Fibroblast of villous mesenchyme (primary cell): ENCODE data around the gene MLXIP. TPM values are rescaled to one million over a fixed set of nuclear protein-coding genes. Genes with fewer than 3 reads are reported as not detected.

ENCODE experiments used
- DNase-seq: peaks from one replicate; pipeline ENCODE4 v3.0.0-alpha.2; 2010; ENCODE audit warnings: low read depth
- H3K4me3 ChIP-seq: 2 replicates; pipeline ENCODE4 v1.5.1; 2011; ENCODE audit warnings: low read depth, mild to moderate bottlenecking, low read length
- CTCF ChIP-seq: IDR thresholded peaks from 2 replicates; pipeline ENCODE4 v1.5.1; 2012; ENCODE audit warnings: low read depth, mild to moderate bottlenecking, low read length; ENCODE audit not compliant: insufficient read depth
- total RNA-seq: library from RNA; depleted of rRNA; stranded (reverse); fragments of >200 nt; gene quantifications from 2 replicates; pipeline ENCODE4 v1.2.3, GENCODE V29; 2012

The MLXIP gene
- total RNA-seq, 1 donor = 16.4 TPM

DNA sequence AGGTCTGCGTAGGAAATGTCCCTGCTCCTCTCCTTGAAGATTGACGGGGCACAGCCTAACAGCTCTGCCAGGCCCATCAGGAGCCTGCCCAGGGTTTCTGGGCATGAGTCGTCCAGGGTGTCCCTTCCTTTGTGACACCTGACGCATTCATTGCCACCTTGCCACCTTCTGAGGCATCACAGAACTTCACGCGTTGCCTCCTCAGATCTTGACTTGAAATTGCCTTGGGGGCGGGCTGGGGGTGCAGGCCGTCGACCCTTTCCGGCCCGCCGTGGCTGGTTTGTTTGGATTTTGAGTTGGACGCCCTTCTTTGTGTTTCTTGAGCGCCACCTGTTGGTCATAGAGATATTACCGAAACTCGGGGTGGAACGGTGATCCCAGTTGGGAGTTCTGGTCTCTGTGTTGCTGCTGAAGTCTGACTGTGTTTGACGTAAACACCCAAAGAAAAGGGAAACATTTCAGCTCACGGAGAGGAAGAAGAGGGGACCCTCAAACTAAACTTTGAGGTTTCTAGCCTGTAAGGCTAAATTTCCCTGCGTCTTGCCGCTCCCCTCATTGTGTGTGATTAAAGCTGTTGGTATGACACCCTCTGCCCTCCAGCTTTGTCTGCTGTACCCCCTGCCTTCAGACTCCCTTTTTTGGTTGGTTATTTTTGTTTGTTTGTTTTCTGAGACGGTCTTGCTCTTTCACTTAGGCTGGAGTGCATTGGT is 44.6 kb downstream of the MLXIP start:
- no peak overlapping the region for H3K4me3 ChIP-seq
- DNase-seq = peak; percentile 79
- TF ChIP-seq CTCF = peak; percentile 76

DNA sequence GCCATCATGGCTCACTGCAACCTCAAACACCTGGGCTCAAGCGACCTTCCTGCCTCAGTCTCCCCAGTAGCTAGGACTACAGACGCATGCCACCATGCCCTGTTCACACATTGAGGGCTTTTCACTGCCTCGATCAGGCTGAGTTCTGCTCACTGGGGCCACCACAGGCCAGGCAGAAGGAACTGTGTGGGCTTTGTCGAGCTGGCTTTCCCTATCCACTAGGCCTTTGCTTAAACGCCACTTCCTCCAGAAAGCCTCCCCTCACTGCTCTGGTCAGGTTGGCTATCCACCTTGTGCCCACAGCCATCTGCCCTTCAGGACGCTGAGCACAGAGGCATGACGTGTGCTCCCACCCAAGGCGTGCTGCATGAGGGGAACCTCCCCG is 45.2 kb downstream of the MLXIP start:
- TF ChIP-seq CTCF = no peak
- H3K4me3 ChIP-seq = no peak overlapping the region
- no peak for DNase-seq

GRCh38 chr12:122124370-122124769 is 45.8 kb downstream of the MLXIP start:
- no peak for DNase-seq
- no peak overlapping the region for H3K4me3 ChIP-seq
- no peak for TF ChIP-seq CTCF

GRCh38 chr12:122125452-122126341 is 47.1 kb downstream of the MLXIP start:
- no peak overlapping the region for H3K4me3 ChIP-seq
- no peak for DNase-seq
- TF ChIP-seq CTCF = no peak

GRCh38 chr12:122126342-122126635 is 47.7 kb downstream of the MLXIP start:
- no peak for TF ChIP-seq CTCF
- no peak for DNase-seq
- no peak overlapping the region for H3K4me3 ChIP-seq

DNA sequence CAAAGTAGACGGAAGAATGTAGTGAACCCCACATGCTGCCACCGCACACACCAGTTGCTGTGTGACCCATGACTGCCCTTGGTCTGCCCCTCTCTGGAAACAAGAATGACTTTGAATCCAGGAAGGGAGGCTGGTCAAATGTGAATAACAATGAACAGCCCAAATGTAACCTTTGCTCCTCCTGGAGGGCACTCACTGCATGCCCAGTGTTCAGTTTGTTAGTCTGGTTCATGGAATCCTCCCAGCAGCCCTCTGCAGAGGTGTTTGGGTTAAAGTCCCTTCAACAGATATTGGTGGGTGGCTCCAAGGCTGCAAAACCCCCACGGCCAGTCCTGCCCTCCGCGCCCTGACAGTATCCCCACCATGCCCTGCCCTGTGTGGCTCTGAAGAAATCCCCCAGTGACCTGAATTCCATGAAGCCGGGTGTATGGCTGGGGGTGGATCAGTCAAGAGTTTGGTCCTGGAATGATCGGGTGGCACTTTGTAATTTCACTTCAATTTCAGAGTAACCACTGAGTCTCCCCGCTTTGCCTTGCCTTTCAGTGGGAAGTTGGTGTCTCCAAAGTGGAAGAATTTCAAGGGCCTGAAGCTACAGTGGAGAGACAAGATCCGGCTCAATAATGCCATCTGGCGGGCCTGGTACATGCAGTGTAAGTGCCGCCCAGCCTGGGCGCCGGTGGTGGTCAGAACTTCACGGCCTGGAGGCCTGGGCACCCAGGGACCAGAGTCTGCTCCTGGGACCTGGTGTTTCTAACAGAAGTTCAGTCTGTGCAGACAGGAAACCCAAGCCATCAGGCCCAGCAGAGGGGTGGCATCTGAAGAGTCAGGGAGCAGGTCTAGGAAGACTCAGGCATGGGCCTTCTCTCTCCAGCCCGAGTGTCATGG is 48.4 kb downstream of the MLXIP start:
- no peak for TF ChIP-seq CTCF
- DNase-seq = no peak
- no peak overlapping the region for H3K4me3 ChIP-seq
